ENCODE data around the gene HS1BP3. TPM values are rescaled to one million over a fixed set of nuclear protein-coding genes. Genes with fewer than 3 reads are reported as not detected.
A peak's percentile ranks its signal among the peaks of the same experiment; 100 is the strongest.

HS1BP3 gene
- total RNA-seq, 2 experiments from 2014 or later = 13.8 to 14.8 TPM

- Mint-ChIP-seq H3K36me3 (no peaks in the 10 kb centered on the region), H3K27ac (no peak overlapping the region), H3K27me3 (peaks cover 3% of the 10 kb centered on the region), H3K9me3 (no peaks in the 10 kb centered on the region), H3K4me1 (no peaks in the 10 kb centered on the region), H3K4me3 (no peak overlapping the region)
- ATAC-seq (ENCODE audit: low read depth) (no peak), DNase-seq (no peak)
- POLR2A ChIA-PET = no interaction called here
Measured at GRCh38 chr2:20582600-20583221, 68.2 kb downstream of the HS1BP3 start.

- Mint-ChIP-seq H3K4me1 (peaks cover 18% of the 10 kb centered on the region), H3K27me3 (peaks cover 1% of the 10 kb centered on the region), H3K9me3 (no peaks in the 10 kb centered on the region), H3K27ac (no peak overlapping the region), H3K4me3 (no peak overlapping the region), H3K36me3 (peaks cover 12% of the 10 kb centered on the region)
- DNase-seq = no peak
- POLR2A ChIA-PET = interaction anchor here (0.7 kb wide), 1 partner anchor 19 kb away, joined by 3 read pairs; no protein-coding TSS in a partner anchor
- no peak for ATAC-seq (ENCODE audit: low read depth)
Measured at GRCh38 chr2:20580690-20581437, 70.0 kb downstream of the HS1BP3 start.

- peak overlapping the region; percentile 22 for H3K27ac Mint-ChIP-seq
- no peak overlapping the region for H3K4me3 Mint-ChIP-seq
- peaks cover 19% of the 10 kb centered on the region for H3K4me1 Mint-ChIP-seq
- ATAC-seq (ENCODE audit: low read depth) (no peak), DNase-seq (no peak)
- peaks cover 1% of the 10 kb centered on the region for H3K27me3 Mint-ChIP-seq
- no peaks in the 10 kb centered on the region for H3K9me3 Mint-ChIP-seq
- POLR2A ChIA-PET = no interaction called here
- peaks cover 13% of the 10 kb centered on the region for H3K36me3 Mint-ChIP-seq
Measured at GRCh38 chr2:20579866-20580265, 71.0 kb downstream of the HS1BP3 start.

GRCh38 chr2:20578895-20579825, 71.7 kb downstream of the HS1BP3 start:
- Mint-ChIP-seq H3K36me3 (peaks cover 13% of the 10 kb centered on the region), H3K4me3 (no peak overlapping the region), H3K27me3 (peaks cover 1% of the 10 kb centered on the region), H3K27ac (no peak overlapping the region), H3K9me3 (no peaks in the 10 kb centered on the region), H3K4me1 (peaks cover 21% of the 10 kb centered on the region)
- POLR2A ChIA-PET = no interaction called here
- ATAC-seq (ENCODE audit: low read depth) = no peak
- no peak for DNase-seq

- H3K27me3 Mint-ChIP-seq = peaks cover 1% of the 10 kb centered on the region
- DNase-seq (no peak), ATAC-seq (ENCODE audit: low read depth) (no peak)
- H3K36me3 Mint-ChIP-seq = peaks cover 13% of the 10 kb centered on the region
- POLR2A ChIA-PET = no interaction called here
- no peaks in the 10 kb centered on the region for H3K9me3 Mint-ChIP-seq
- H3K4me3 Mint-ChIP-seq = no peak overlapping the region
- H3K4me1 Mint-ChIP-seq = peaks cover 23% of the 10 kb centered on the region
- H3K27ac Mint-ChIP-seq = no peak overlapping the region
Measured at GRCh38 chr2:20578266-20578894, 72.5 kb downstream of the HS1BP3 start.

- peaks cover 13% of the 10 kb centered on the region for H3K36me3 Mint-ChIP-seq
- H3K4me3 Mint-ChIP-seq = peak overlapping the region; percentile 78
- peak overlapping the region; percentile 91 for H3K27ac Mint-ChIP-seq
- no peaks in the 10 kb centered on the region for H3K9me3 Mint-ChIP-seq
- DNase-seq (no peak), ATAC-seq (ENCODE audit: low read depth) (no peak)
- POLR2A ChIA-PET = no interaction called here
- H3K27me3 Mint-ChIP-seq = peaks cover 1% of the 10 kb centered on the region
- H3K4me1 Mint-ChIP-seq = peaks cover 23% of the 10 kb centered on the region
Measured at GRCh38 chr2:20577495-20578235, 73.2 kb downstream of the HS1BP3 start.

- Mint-ChIP-seq H3K27me3 (peaks cover 1% of the 10 kb centered on the region), H3K4me3 (peak overlapping the region; percentile 78), H3K4me1 (peaks cover 23% of the 10 kb centered on the region), H3K27ac (peak overlapping the region; percentile 91), H3K36me3 (peaks cover 13% of the 10 kb centered on the region), H3K9me3 (no peaks in the 10 kb centered on the region)
- peak; percentile 98 for ATAC-seq (ENCODE audit: low read depth)
- POLR2A ChIA-PET = interaction anchor here (1.0 kb wide), 1 partner anchor 72 kb away, joined by 3 read pairs; no protein-coding TSS in a partner anchor
- no peak for DNase-seq
Measured at GRCh38 chr2:20576598-20577115, 74.2 kb downstream of the HS1BP3 start.

- peak; percentile 15 for ATAC-seq (ENCODE audit: low read depth)
- H3K36me3 Mint-ChIP-seq = peaks cover 13% of the 10 kb centered on the region
Measured at GRCh38 chr2:20575935-20576597, 74.8 kb downstream of the HS1BP3 start.

GRCh38 chr2:20575414-20575813, 75.5 kb downstream of the HS1BP3 start:
- H3K27me3 Mint-ChIP-seq = no peaks in the 10 kb centered on the region
- no peak for DNase-seq
- H3K4me3 Mint-ChIP-seq = no peak overlapping the region
- H3K27ac Mint-ChIP-seq = peak overlapping the region; percentile 44
- peaks cover 23% of the 10 kb centered on the region for H3K4me1 Mint-ChIP-seq
- no peaks in the 10 kb centered on the region for H3K9me3 Mint-ChIP-seq
- POLR2A ChIA-PET = interaction anchor here (0.6 kb wide), 1 partner anchor 675 kb away, joined by 5 read pairs; no protein-coding TSS in a partner anchor
- H3K36me3 Mint-ChIP-seq = peaks cover 13% of the 10 kb centered on the region
- ATAC-seq (ENCODE audit: low read depth) = no peak

More at GRCh38 chr2:20575935-20576597, 74.8 kb downstream of the HS1BP3 start:
- Mint-ChIP-seq H3K9me3 (no peaks in the 10 kb centered on the region), H3K27ac (peak overlapping the region; percentile 91), H3K27me3 (peaks cover 1% of the 10 kb centered on the region), H3K4me3 (peak overlapping the region; percentile 78), H3K4me1 (peaks cover 23% of the 10 kb centered on the region)
- POLR2A ChIA-PET = interaction anchor here (0.6 to 1.0 kb wide), 2 partner anchors 72 to 676 kb away, joined by 3 to 5 read pairs; no protein-coding TSS in a partner anchor
- no peak for DNase-seq

GRCh38 chr2:20574930-20575329, 76.0 kb downstream of the HS1BP3 start:
- Mint-ChIP-seq H3K4me3 (no peak overlapping the region), H3K36me3 (peaks cover 13% of the 10 kb centered on the region), H3K27ac (peak overlapping the region; percentile 44), H3K27me3 (no peaks in the 10 kb centered on the region), H3K9me3 (no peaks in the 10 kb centered on the region), H3K4me1 (peaks cover 23% of the 10 kb centered on the region)
- ATAC-seq (ENCODE audit: low read depth) = no peak
- POLR2A ChIA-PET = no interaction called here
- DNase-seq = no peak

GRCh38 chr2:20574423-20574911, 76.4 kb downstream of the HS1BP3 start:
- H3K9me3 Mint-ChIP-seq = no peaks in the 10 kb centered on the region
- no peaks in the 10 kb centered on the region for H3K27me3 Mint-ChIP-seq
- DNase-seq = no peak
- POLR2A ChIA-PET = no interaction called here
- peaks cover 13% of the 10 kb centered on the region for H3K36me3 Mint-ChIP-seq
- H3K4me1 Mint-ChIP-seq = peaks cover 23% of the 10 kb centered on the region
- H3K4me3 Mint-ChIP-seq = no peak overlapping the region
- ATAC-seq (ENCODE audit: low read depth) = no peak
- H3K27ac Mint-ChIP-seq = peak overlapping the region; percentile 43
